ENCODE measurements around the gene DISP3. TPM values are rescaled to one million over a fixed set of nuclear protein-coding genes. Genes with fewer than 3 reads are reported as not detected.

Gene DISP3
- polyA plus RNA-seq, 1 donor (not counting 4 experiments of a cell fraction or from before 2014, with no cell fraction given) = not detected

DNA sequence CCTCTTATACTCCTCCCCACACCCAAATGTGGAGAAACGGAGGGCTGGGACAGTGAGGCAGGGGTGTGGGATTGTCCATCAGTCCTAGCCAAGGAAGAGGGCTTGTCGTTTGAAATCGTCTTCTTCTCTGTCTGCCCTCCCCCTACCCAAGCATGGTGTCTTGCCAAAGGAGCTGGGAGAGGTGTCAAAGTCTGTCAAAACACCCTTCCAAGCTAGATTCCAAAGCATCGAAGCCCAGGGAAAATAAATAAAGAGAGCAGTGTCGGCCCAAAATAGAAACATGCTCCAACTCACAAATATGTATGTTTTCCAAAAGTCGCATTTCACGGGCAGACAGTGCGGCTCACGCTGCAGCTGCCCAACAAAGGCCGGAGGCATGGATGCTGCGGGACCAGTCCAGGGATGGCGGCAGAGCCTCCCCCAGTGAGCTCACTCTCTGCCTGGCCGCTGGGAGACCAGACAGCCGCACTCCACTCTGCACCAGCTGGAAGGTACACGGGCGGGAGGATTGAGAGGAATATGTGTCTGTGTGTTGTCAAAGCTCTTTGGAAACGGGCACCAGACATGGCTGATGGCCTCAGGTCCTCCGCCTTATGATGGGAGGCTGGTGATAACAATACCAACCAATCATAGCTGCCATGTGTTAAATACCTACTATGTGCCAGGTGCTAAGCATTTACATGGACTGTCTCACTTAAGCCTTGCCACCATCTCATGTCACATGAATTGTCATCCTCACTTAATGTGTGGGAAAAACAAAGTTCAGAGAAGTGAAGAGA is 3.9 kb downstream of the DISP3 start:
- no peak for FAIRE-seq
- H3K36me3 ChIP-seq (ENCODE audit: control insufficient read depth in 2 of 2, extremely low read depth in 1 of 2, insufficient read depth in 2 of 2, low read length in 2 of 2) = no peaks in the 10 kb centered on the region
- dilution Hi-C loops (cut with MboI; ENCODE audit: extremely low pct_ligation_motif_present, low sequenced_read_pairs) = no loop called here

GRCh38 chr1:11483581-11484320 is 4.8 kb downstream of the DISP3 start:
- H3K4me3 ChIP-seq (ENCODE audit: control insufficient read depth in 2 of 3, extremely low read depth in 1 of 3, insufficient read depth in 2 of 3, low read depth in 1 of 3, low read length in 3 of 3) = no peak overlapping the region
- H3K9ac ChIP-seq (ENCODE audit: control insufficient read depth, extremely low read depth, insufficient read depth, low read length) = no peak overlapping the region
- no peaks in the 10 kb centered on the region for H3K9me1 ChIP-seq (ENCODE audit: control insufficient read depth, extremely low read depth, insufficient read depth, low read length)
- dilution Hi-C loops (cut with MboI; ENCODE audit: extremely low pct_ligation_motif_present, low sequenced_read_pairs) = no loop called here
- no peaks in the 10 kb centered on the region for H3K79me2 ChIP-seq (ENCODE audit: control insufficient read depth, insufficient read depth, low read length)
- no peak for TF ChIP-seq EZH2 (IDR thresholded peaks at IDR 0.05; ENCODE audit: low read length)
- TF ChIP-seq, protein P1, sequence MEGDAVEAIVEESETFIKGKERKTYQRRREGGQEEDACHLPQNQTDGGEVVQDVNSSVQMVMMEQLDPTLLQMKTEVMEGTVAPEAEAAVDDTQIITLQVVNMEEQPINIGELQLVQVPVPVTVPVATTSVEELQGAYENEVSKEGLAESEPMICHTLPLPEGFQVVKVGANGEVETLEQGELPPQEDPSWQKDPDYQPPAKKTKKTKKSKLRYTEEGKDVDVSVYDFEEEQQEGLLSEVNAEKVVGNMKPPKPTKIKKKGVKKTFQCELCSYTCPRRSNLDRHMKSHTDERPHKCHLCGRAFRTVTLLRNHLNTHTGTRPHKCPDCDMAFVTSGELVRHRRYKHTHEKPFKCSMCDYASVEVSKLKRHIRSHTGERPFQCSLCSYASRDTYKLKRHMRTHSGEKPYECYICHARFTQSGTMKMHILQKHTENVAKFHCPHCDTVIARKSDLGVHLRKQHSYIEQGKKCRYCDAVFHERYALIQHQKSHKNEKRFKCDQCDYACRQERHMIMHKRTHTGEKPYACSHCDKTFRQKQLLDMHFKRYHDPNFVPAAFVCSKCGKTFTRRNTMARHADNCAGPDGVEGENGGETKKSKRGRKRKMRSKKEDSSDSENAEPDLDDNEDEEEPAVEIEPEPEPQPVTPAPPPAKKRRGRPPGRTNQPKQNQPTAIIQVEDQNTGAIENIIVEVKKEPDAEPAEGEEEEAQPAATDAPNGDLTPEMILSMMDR (optimal IDR thresholded peaks at IDR 0.05 in 1 of 3, IDR thresholded peaks at IDR 0.05 in 1 of 3, conservative IDR thresholded peaks at IDR 0.05 in 1 of 3; ENCODE audit: extremely low read depth in 1 of 3, insufficient read depth in 2 of 3, low read length in 3 of 3) = no peak
- no peak overlapping the region for H2AFZ ChIP-seq (ENCODE audit: control insufficient read depth, low read length)
- H3K27ac ChIP-seq (ENCODE audit: control insufficient read depth, insufficient read depth, low read length) = no peak overlapping the region
- DNase-seq (ENCODE audit: low read depth, low spot score) = no peak
- H3K36me3 ChIP-seq (ENCODE audit: control insufficient read depth in 2 of 2, extremely low read depth in 1 of 2, insufficient read depth in 2 of 2, low read length in 2 of 2) = no peaks in the 10 kb centered on the region
- peaks cover 45% of the 10 kb centered on the region for H3K27me3 ChIP-seq (ENCODE audit: control insufficient read depth, extremely low read depth, insufficient read depth, low read length)
- peaks cover 3% of the 10 kb centered on the region for H3K4me1 ChIP-seq (ENCODE audit: control insufficient read depth, extremely low read depth, insufficient read depth, low read length)
- H4K20me1 ChIP-seq (ENCODE audit: control insufficient read depth, extremely low read depth, insufficient read depth, low read length) = no peaks in the 10 kb centered on the region
- no peak for FAIRE-seq
- no peak overlapping the region for H3K4me2 ChIP-seq (ENCODE audit: control insufficient read depth, extremely low read depth, insufficient read depth, low read depth, low read length)
- H3K9me3 ChIP-seq (ENCODE audit: control insufficient read depth, low read depth, low read length) = no peaks in the 10 kb centered on the region

More for the DNA sequence above, 3.9 kb downstream of the DISP3 start:
- no peak overlapping the region for H2AFZ ChIP-seq (ENCODE audit: control insufficient read depth, low read length)
- no peak overlapping the region for H3K4me2 ChIP-seq (ENCODE audit: control insufficient read depth, extremely low read depth, insufficient read depth, low read depth, low read length)
- no peaks in the 10 kb centered on the region for H3K79me2 ChIP-seq (ENCODE audit: control insufficient read depth, insufficient read depth, low read length)
- no peaks in the 10 kb centered on the region for H3K9me1 ChIP-seq (ENCODE audit: control insufficient read depth, extremely low read depth, insufficient read depth, low read length)
- no peaks in the 10 kb centered on the region for H3K9me3 ChIP-seq (ENCODE audit: control insufficient read depth, low read depth, low read length)
- no peak for DNase-seq (ENCODE audit: low read depth, low spot score)
- no peaks in the 10 kb centered on the region for H4K20me1 ChIP-seq (ENCODE audit: control insufficient read depth, extremely low read depth, insufficient read depth, low read length)
- H3K4me1 ChIP-seq (ENCODE audit: control insufficient read depth, extremely low read depth, insufficient read depth, low read length) = peaks cover 3% of the 10 kb centered on the region
- TF ChIP-seq, protein P1 (optimal IDR thresholded peaks at IDR 0.05 in 1 of 3, IDR thresholded peaks at IDR 0.05 in 1 of 3, conservative IDR thresholded peaks at IDR 0.05 in 1 of 3; ENCODE audit: extremely low read depth in 1 of 3, insufficient read depth in 2 of 3, low read length in 3 of 3) = no peak
- no peak for TF ChIP-seq EZH2 (IDR thresholded peaks at IDR 0.05; ENCODE audit: low read length)
- no peak overlapping the region for H3K9ac ChIP-seq (ENCODE audit: control insufficient read depth, extremely low read depth, insufficient read depth, low read length)
- H3K4me3 ChIP-seq (ENCODE audit: control insufficient read depth in 2 of 3, extremely low read depth in 1 of 3, insufficient read depth in 2 of 3, low read depth in 1 of 3, low read length in 3 of 3) = no peak overlapping the region
- H3K27ac ChIP-seq (ENCODE audit: control insufficient read depth, insufficient read depth, low read length) = no peak overlapping the region
- H3K27me3 ChIP-seq (ENCODE audit: control insufficient read depth, extremely low read depth, insufficient read depth, low read length) = peaks cover 49% of the 10 kb centered on the region
